ENCODE results near the gene CHST9. TPM values are rescaled to one million over a fixed set of nuclear protein-coding genes. Genes with fewer than 3 reads are reported as not detected.

CHST9 gene
- total and polyA plus RNA-seq, 9 of the 15 experiments (the other 6 are each of a cell fraction or from before 2014, with no cell fraction given) = not detected

DNA sequence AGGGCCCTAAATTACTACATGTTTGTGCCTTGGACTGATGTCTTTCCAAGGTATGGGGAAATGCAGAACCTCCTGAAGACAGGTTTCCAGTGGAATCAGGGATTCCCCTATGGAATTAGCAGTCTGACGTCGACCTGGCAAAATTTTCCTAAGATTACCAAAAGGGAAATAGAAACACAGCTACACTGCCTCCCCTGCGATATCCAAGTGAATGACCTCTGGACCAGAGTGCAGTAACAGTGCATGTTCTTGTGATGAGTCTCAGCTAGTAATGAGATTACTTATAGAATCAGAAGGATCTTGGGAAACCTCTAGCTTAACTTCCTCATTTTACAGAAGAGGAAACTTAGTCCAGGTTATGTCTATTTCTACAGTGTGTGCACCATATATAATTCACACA lies 21.3 kb upstream of the CHST9 start (continued):
- TF ChIP-seq, protein P1, sequence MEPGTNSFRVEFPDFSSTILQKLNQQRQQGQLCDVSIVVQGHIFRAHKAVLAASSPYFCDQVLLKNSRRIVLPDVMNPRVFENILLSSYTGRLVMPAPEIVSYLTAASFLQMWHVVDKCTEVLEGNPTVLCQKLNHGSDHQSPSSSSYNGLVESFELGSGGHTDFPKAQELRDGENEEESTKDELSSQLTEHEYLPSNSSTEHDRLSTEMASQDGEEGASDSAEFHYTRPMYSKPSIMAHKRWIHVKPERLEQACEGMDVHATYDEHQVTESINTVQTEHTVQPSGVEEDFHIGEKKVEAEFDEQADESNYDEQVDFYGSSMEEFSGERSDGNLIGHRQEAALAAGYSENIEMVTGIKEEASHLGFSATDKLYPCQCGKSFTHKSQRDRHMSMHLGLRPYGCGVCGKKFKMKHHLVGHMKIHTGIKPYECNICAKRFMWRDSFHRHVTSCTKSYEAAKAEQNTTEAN (CRISPR knock-in tag; IDR thresholded peaks at IDR 0.05) = no peak
- no peak for TF ChIP-seq ID3 (CRISPR knock-in tag; IDR thresholded peaks at IDR 0.05)
- no peak for TF ChIP-seq ID3 (tag; IDR thresholded peaks at IDR 0.05)
- TF ChIP-seq CCNT2 (IDR thresholded peaks at IDR 0.05; ENCODE audit: borderline replicate concordance, extremely low read depth, insufficient read length, low read depth, low read length) = no peak
- no peak for TF ChIP-seq SREBF2 (CRISPR knock-in tag; IDR thresholded peaks at IDR 0.05)
- TF ChIP-seq RBM34 (IDR thresholded peaks at IDR 0.05; ENCODE audit: borderline replicate concordance, insufficient read depth, low read length) = no peak
- no peak for TF ChIP-seq KDM1A (IDR thresholded peaks at IDR 0.05)

GRCh38 chr18:27202741-27203140 lies 17.6 kb upstream of the CHST9 start:
- no TSS peak for BruUV-seq (replicated peaks)
- no peak overlapping the region for H3K9ac ChIP-seq (ENCODE audit: insufficient read depth in 1 of 2, low read depth in 2 of 2, low read length in 2 of 2)
- WGBS (ENCODE audit: insufficient coverage, low coverage, missing lambda C conversion rate) = 4% methylated on average over 2 of the region's 2 CpGs
- POLR2A ChIA-PET = no interaction called here
- H3K4me1 ChIP-seq (replicated peaks in 1 of 2; ENCODE audit: control insufficient read depth in 2 of 2, insufficient read depth in 2 of 2, low read length in 2 of 2) = no peaks in the 10 kb centered on the region
- CTCF ChIA-PET (ENCODE audit: low intra/inter-chr PET ratio) = no interaction called here
- intact Hi-C loops (cut with micrococcal nuclease) = no loop called here
- no peaks in the 10 kb centered on the region for H3K9me1 ChIP-seq (ENCODE audit: control insufficient read depth, insufficient read depth, low read length)
- no peak overlapping the region for H2AFZ ChIP-seq (ENCODE audit: low read depth, low read length)
- H3K79me2 ChIP-seq (ENCODE audit: control insufficient read depth, insufficient read depth, low read length) = no peaks in the 10 kb centered on the region
- H3K27me3 ChIP-seq (ENCODE audit: control insufficient read depth in 2 of 2, insufficient read depth in 2 of 2, low read length in 2 of 2) = no peaks in the 10 kb centered on the region
- no peak for FAIRE-seq
- H3K27ac ChIP-seq (ENCODE audit: extremely low read depth, low read depth, low read length) = no peak overlapping the region
- no peak for TF ChIP-seq ZNF316 (IDR thresholded peaks at IDR 0.05)
- TF ChIP-seq MCM7 (IDR thresholded peaks at IDR 0.05) = no peak
- TF ChIP-seq EGR1 (conservative IDR thresholded peaks at IDR 0.05) = no peak
- no peak for TF ChIP-seq ZNF740 (CRISPR knock-in tag; IDR thresholded peaks at IDR 0.05)
- TF ChIP-seq ZNF740 (tag; IDR thresholded peaks at IDR 0.05) = no peak
- no peak for TF ChIP-seq KAT2B (IDR thresholded peaks at IDR 0.05; ENCODE audit: low read depth, low read length)
- TF ChIP-seq, protein P2, sequence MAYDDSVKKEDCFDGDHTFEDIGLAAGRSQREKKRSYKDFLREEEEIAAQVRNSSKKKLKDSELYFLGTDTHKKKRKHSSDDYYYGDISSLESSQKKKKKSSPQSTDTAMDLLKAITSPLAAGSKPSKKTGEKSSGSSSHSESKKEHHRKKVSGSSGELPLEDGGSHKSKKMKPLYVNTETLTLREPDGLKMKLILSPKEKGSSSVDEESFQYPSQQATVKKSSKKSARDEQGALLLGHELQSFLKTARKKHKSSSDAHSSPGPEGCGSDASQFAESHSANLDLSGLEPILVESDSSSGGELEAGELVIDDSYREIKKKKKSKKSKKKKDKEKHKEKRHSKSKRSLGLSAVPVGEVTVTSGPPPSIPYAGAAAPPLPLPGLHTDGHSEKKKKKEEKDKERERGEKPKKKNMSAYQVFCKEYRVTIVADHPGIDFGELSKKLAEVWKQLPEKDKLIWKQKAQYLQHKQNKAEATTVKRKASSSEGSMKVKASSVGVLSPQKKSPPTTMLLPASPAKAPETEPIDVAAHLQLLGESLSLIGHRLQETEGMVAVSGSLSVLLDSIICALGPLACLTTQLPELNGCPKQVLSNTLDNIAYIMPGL (CRISPR knock-in tag; IDR thresholded peaks at IDR 0.05) = no peak
- TF ChIP-seq ZNF518B (CRISPR knock-in tag; IDR thresholded peaks at IDR 0.05) = no peak
- H3K4me2 ChIP-seq (ENCODE audit: insufficient read depth, low read length) = no peak overlapping the region
- no peaks in the 10 kb centered on the region for H3K36me3 ChIP-seq (ENCODE audit: control insufficient read depth, insufficient read depth, low read length)
- H3K4me3 ChIP-seq = no peak overlapping the region
- in situ Hi-C loops (cut with MboI) = no loop called here
- ATAC-seq = no peak
- H3K9me3 ChIP-seq (replicated peaks; ENCODE audit: control insufficient read depth, insufficient read depth, low read depth, low read length) = no peaks in the 10 kb centered on the region; the same call in 1 of the 2 replicates
- DNase-seq (ENCODE audit: extremely low read depth in 1 of 4, low spot score in 3 of 4) = no peak
- H4K20me1 ChIP-seq (replicated peaks; ENCODE audit: control insufficient read depth, insufficient read depth, low read length) = no peaks in the 10 kb centered on the region
